Mucosa of rectum (tissue), 2 donors: ENCODE data around the gene FAM181A.

Experiments
- H3K27ac ChIP-seq, 2 donors: one replicate each; pipeline ENCODE4 v1.7.0; 2013; ENCODE audit warnings: inconsistent platforms in 2 of 2, low read depth in 2 of 2, low read length in 2 of 2
- H3K27me3 ChIP-seq, 2 donors: one replicate each; pipeline ENCODE4 v1.7.0; 2013; ENCODE audit warnings: low read length in 2 of 2; ENCODE audit not compliant: control insufficient read depth in 2 of 2, insufficient read depth in 2 of 2
- H3K36me3 ChIP-seq, 2 donors: one replicate each; pipeline ENCODE4 v1.7.0; 2013; ENCODE audit warnings: low read length in 2 of 2; ENCODE audit not compliant: control insufficient read depth in 2 of 2, insufficient read depth in 2 of 2
- H3K4me1 ChIP-seq, 2 donors: one replicate each; pipeline ENCODE4 v1.7.0; 2013; ENCODE audit warnings: low read length in 2 of 2, mild to moderate bottlenecking in 1 of 2; ENCODE audit not compliant: control insufficient read depth in 2 of 2, insufficient read depth in 2 of 2
- H3K4me3 ChIP-seq, 2 donors: one replicate each; pipeline ENCODE4 v1.7.0; 2013; ENCODE audit warnings: low read length in 2 of 2
- H3K9ac ChIP-seq, 2 donors: one replicate each; pipeline ENCODE4 v1.7.0; 2013; ENCODE audit warnings: low read length in 2 of 2, low read depth in 1 of 2, mild to moderate bottlenecking in 1 of 2
- H3K9me3 ChIP-seq, 2 donors: one replicate each; pipeline ENCODE4 v1.7.0; 2013; ENCODE audit warnings: low read length in 2 of 2; ENCODE audit not compliant: control insufficient read depth in 2 of 2
- donor health status: healthy.
- donor health status: Normal muscosa, but diverticular disease.

The FAM181A gene

DNA sequence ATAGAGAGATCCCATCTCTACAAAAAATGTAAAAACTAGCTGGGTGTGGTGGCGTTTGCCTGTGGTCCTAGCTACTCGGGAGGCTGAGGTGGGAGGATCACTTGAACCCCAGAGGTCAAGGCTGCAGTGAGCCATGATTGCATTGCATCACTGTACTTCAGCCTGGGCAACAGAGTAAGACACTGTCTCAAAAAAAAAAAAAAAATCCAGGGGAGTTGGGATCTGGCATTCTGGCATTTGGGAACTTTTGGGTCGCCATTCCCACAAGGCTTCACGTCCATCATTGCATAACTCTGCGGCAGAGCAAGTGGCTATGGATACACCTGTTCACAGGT is 34.7 kb upstream of the FAM181A start:
- Histone ChIP-seq H3K27me3 (peaks cover 0 to 7% of the 10 kb centered on the region in 2 donors), H3K4me1 (no peaks in the 10 kb centered on the region), H3K9me3 (no peaks in the 10 kb centered on the region), H3K27ac (no peak overlapping the region), H3K4me3 (no peak overlapping the region), H3K36me3 (no peaks in the 10 kb centered on the region), H3K9ac (no peak overlapping the region)

GRCh38 chr14:93892923-93893558 is 34.1 kb upstream of the FAM181A start:
- Histone ChIP-seq H3K9me3 (no peaks in the 10 kb centered on the region), H3K27ac (no peak overlapping the region), H3K4me3 (no peak overlapping the region), H3K27me3 (peaks cover 0 to 7% of the 10 kb centered on the region in 2 donors), H3K36me3 (no peaks in the 10 kb centered on the region), H3K9ac (no peak overlapping the region), H3K4me1 (no peaks in the 10 kb centered on the region)

GRCh38 chr14:93893661-93894261 is 33.4 kb upstream of the FAM181A start:
- Histone ChIP-seq H3K9me3 (no peaks in the 10 kb centered on the region), H3K9ac (no peak overlapping the region), H3K36me3 (no peaks in the 10 kb centered on the region), H3K27ac (no peak overlapping the region), H3K4me3 (no peak overlapping the region), H3K27me3 (peaks cover 0 to 2% of the 10 kb centered on the region in 2 donors), H3K4me1 (no peaks in the 10 kb centered on the region)

- no peaks in the 10 kb centered on the region for H3K4me1 ChIP-seq
- H3K36me3 ChIP-seq, result no peaks in the 10 kb centered on the region
- no peaks in the 10 kb centered on the region for H3K27me3 ChIP-seq
- no peak overlapping the region for H3K9ac ChIP-seq
- no peaks in the 10 kb centered on the region for H3K9me3 ChIP-seq
- no peak overlapping the region for H3K4me3 ChIP-seq
- no peak overlapping the region for H3K27ac ChIP-seq
These were observed 32.0 kb upstream of the FAM181A start for GRCh38 chr14:93895023-93895604.

DNA sequence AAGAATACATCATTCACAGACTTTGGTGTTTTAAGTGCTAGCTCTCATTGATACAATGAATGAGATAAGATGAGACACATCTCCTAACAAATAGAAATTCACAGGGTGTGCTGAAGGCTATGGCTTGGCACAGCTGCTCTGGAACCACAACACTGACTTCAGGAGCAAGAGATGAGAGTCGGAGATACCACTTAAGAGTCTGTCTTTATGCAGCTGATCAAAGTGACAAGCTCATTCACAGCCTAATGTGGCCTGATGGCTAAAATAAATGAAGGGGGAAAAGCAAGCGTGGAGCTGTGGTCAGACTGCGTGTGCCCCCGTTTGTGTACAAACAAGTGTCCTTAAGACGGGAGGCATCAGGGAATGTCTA is 29.7 kb upstream of the FAM181A start:
- H3K9me3 ChIP-seq, result no peaks in the 10 kb centered on the region
- no peak overlapping the region for H3K4me3 ChIP-seq
- H3K4me1 ChIP-seq, result no peaks in the 10 kb centered on the region
- H3K27me3 ChIP-seq, result no peaks in the 10 kb centered on the region
- no peaks in the 10 kb centered on the region for H3K36me3 ChIP-seq
- no peak overlapping the region for H3K27ac ChIP-seq
- no peak overlapping the region for H3K9ac ChIP-seq

GRCh38 chr14:93898081-93898611 is 29.0 kb upstream of the FAM181A start:
- Histone ChIP-seq H3K9ac (no peak overlapping the region), H3K9me3 (no peaks in the 10 kb centered on the region), H3K36me3 (no peaks in the 10 kb centered on the region), H3K27ac (no peak overlapping the region), H3K4me3 (no peak overlapping the region), H3K4me1 (no peaks in the 10 kb centered on the region), H3K27me3 (no peaks in the 10 kb centered on the region)

DNA sequence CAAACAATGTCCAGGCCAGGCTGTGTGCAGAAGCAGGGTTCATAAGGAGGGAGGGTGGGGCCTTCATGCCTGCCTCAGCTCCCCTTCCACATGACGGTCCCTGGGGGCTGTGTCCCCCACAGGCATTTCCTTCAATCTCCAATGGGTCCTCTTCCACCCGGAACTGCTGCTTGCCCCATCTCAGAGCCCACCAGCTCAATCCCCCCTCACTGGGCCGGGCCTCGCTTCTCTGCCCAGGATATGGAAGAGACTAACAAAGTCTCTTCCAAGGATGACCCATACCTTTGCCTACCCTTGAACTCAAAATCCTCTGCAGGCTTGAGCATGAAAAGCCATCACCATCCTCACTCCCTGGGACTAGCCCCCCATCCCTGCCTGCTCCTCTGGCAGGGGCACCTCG is 28.4 kb upstream of the FAM181A start:
- Histone ChIP-seq H3K36me3 (no peaks in the 10 kb centered on the region), H3K27me3 (no peaks in the 10 kb centered on the region), H3K9me3 (no peaks in the 10 kb centered on the region), H3K9ac (no peak overlapping the region), H3K4me3 (no peak overlapping the region), H3K4me1 (no peaks in the 10 kb centered on the region), H3K27ac (no peak overlapping the region)

DNA sequence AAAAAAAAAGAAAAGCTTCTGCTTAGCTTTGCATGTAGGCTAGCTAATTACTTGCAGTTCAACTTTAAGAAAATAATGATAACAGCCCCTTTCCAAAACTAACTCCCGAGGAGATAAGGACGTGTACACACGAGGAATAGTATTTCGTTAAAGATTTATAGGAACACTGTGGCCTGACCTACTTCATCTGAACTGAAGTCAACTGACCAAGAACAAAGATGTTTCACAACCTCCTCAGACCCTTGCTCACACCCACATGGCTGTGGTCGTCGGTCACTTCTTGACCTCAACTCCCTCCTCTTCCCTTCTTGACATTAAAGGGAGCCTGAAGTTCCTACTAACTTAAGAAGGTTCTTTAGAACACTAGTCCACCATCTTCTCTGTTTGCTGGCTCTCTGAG is 25.3 kb upstream of the FAM181A start:
- Histone ChIP-seq H3K4me3 (no peak overlapping the region), H3K4me1 (no peaks in the 10 kb centered on the region), H3K27ac (no peak overlapping the region), H3K9me3 (no peaks in the 10 kb centered on the region), H3K27me3 (peaks cover 0 to 3% of the 10 kb centered on the region in 2 donors), H3K36me3 (no peaks in the 10 kb centered on the region), H3K9ac (no peak overlapping the region)

DNA sequence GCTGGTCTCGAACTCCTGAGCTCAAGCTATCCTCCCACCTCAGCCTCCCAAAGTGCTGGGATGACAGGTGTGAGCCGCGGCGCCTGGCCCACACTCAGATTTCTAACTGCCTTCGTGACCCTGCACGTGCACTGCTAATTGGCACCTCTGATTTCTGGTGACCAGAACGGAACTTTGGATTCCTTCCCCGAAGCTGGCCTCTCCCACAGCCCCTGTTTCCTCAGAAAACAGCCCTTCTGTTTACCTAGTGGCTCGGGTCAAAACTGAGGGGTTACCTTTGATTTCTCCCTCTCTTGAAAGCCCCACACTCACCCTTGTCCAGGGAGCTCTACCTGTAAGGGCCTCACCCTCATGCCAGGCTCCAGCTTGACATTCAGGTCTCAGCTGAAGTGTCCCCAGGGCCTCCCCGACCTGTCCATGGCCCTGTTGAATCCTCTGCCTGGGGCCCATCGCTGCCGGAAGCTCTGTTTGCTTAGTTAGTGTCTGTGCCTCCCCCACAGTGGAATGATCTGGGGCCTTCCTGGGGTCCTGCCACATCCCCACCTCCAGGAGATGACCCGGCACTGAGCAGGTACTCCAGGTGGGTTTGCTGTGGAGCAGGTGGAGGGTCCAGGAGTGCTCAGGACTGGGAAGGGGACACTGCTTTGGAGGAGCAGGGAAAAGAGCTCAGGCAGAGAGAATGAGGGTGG is 24.4 kb upstream of the FAM181A start:
- Histone ChIP-seq H3K4me1 (no peaks in the 10 kb centered on the region), H3K27ac (no peak overlapping the region), H3K9ac (no peak overlapping the region)

More for the DNA sequence above, 24.4 kb upstream of the FAM181A start:
- H3K36me3 ChIP-seq, result no peaks in the 10 kb centered on the region
- peaks cover 0 to 3% of the 10 kb centered on the region in 2 donors for H3K27me3 ChIP-seq
- H3K4me3 ChIP-seq, result no peak overlapping the region
- H3K9me3 ChIP-seq, result no peaks in the 10 kb centered on the region
